HL-60 (cell line): ENCODE results near the gene GJA1.
"Not testable (repeated sequence)": the region's sequence is repeated elsewhere in the genome, so short reads cannot be mapped to it uniquely, and the experiment has no call there.

Experiments
- DNase-seq, 2 experiments: peaks; one replicate each; pipeline ENCODE4 v3.0.0-alpha.2; 2010 to 2020; ENCODE audit warnings: low read depth in 1 of 2, low spot score in 1 of 2
- H3K27ac ChIP-seq: fragments of 250-450 bp; sonication (Bioruptor Pico); replicated peaks from 2 replicates; pipeline ENCODE4 v1.5.1; 2020; ENCODE audit warnings: mild to moderate bottlenecking, moderate library complexity
- H3K27me3 ChIP-seq: fragments of 250-450 bp; sonication (Bioruptor Pico); 2 replicates; pipeline ENCODE4 v1.5.1; 2021; ENCODE audit warnings: mild to moderate bottlenecking, moderate library complexity; ENCODE audit not compliant: insufficient read depth, poor library complexity, severe bottlenecking
- H3K4me3 ChIP-seq: replicated peaks from 2 replicates; pipeline ENCODE4 v1.5.1; 2011; ENCODE audit warnings: mild to moderate bottlenecking, control low read depth, low read length; ENCODE audit not compliant: insufficient read depth
- CTCF ChIP-seq: IDR thresholded peaks from one replicate; pipeline ENCODE4 v1.5.1; 2011; ENCODE audit warnings: low read length, control low read depth, inconsistent platforms; ENCODE audit not compliant: insufficient read depth
- GABPA ChIP-seq: IDR thresholded peaks from 2 replicates; pipeline ENCODE4 v1.6.1; 2012; ENCODE audit warnings: low read depth
- POLR2AphosphoS5 ChIP-seq: IDR thresholded peaks from 2 replicates; pipeline ENCODE4 v1.6.1; 2012; ENCODE audit warnings: low read depth
- REST ChIP-seq: IDR thresholded peaks from 2 replicates; pipeline ENCODE4 v1.6.1; 2012; ENCODE audit warnings: low read depth; ENCODE audit not compliant: insufficient replicate concordance
- SPI1 ChIP-seq: IDR thresholded peaks from 2 replicates; pipeline ENCODE4 v1.6.1; 2012; ENCODE audit warnings: low read depth, mild to moderate bottlenecking, borderline replicate concordance

Gene GJA1

GRCh38 chr6:121443971-121444541 lies 8.6 kb downstream of the GJA1 start:
- H3K27ac ChIP-seq: no peak overlapping the region
- H3K4me3 ChIP-seq: no peak overlapping the region
- TF ChIP-seq SPI1: no peak
- no peak for TF ChIP-seq POLR2AphosphoS5
- no peak for TF ChIP-seq GABPA
- TF ChIP-seq CTCF: no peak
- no peak for TF ChIP-seq REST
- no peak for DNase-seq
- no peaks in the 10 kb centered on the region for H3K27me3 ChIP-seq

- not testable (repeated sequence) for H3K4me3 ChIP-seq, DNase-seq, H3K27ac ChIP-seq, H3K27me3 ChIP-seq
These were observed 11.3 kb downstream of the GJA1 start for GRCh38 chr6:121446705-121447104.

- not testable (repeated sequence) for H3K27ac ChIP-seq, DNase-seq, H3K27me3 ChIP-seq, H3K4me3 ChIP-seq
These were observed 12.3 kb downstream of the GJA1 start for GRCh38 chr6:121447746-121448145.

GRCh38 chr6:121448528-121448927 lies 13.1 kb downstream of the GJA1 start:
- DNase-seq, H3K4me3 ChIP-seq, H3K27me3 ChIP-seq, H3K27ac ChIP-seq: not testable (repeated sequence)

GRCh38 chr6:121449331-121449730 lies 13.9 kb downstream of the GJA1 start:
- no peak overlapping the region for H3K27ac ChIP-seq
- no peak overlapping the region for H3K4me3 ChIP-seq
- H3K27me3 ChIP-seq: no peaks in the 10 kb centered on the region
- DNase-seq: no peak
- TF ChIP-seq REST: no peak
- no peak for TF ChIP-seq GABPA
- TF ChIP-seq SPI1: no peak
- TF ChIP-seq POLR2AphosphoS5: no peak

- DNase-seq: no peak
- TF ChIP-seq POLR2AphosphoS5: no peak
- no peak for TF ChIP-seq SPI1
- TF ChIP-seq GABPA: no peak
- TF ChIP-seq REST: no peak
- TF ChIP-seq CTCF: no peak
- Histone ChIP-seq H3K27ac (no peak overlapping the region), H3K27me3 (no peaks in the 10 kb centered on the region), H3K4me3 (no peak overlapping the region)
These were observed 14.8 kb downstream of the GJA1 start for GRCh38 chr6:121450242-121450641.
